Measurements from ENCODE around the gene SLAIN2. TPM values are rescaled to one million over a fixed set of nuclear protein-coding genes. Genes with fewer than 3 reads are reported as not detected.

Gene SLAIN2
- total and polyA plus RNA-seq, 2 experiments from 2014 or later, result 21.9 to 27.9 TPM

DNA sequence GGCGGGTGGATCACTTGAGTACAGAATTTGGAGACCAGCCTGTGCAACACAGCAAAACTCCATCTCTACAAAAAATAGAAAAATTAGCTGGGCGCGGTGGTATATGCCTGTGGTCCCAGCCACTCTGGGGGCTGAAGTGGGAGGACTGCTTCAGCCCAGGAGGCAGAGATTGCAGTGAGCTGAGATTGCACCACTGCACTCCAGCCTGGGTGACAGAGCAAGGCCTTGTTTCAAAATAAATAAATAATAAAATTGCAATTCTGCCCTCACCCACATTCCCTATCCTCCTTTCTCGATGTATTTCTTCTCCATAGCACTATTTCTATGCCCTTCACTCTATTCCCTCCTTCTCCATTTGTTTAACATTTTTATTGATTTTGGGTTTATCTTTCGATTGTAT lies 8.7 kb upstream of the SLAIN2 start:
- Mint-ChIP-seq H3K4me1 (no peaks in the 10 kb centered on the region), H3K27ac (no peak overlapping the region), H3K9me3 (no peaks in the 10 kb centered on the region), H3K36me3 (ENCODE audit: low read depth) (no peaks in the 10 kb centered on the region), H3K4me3 (no peak overlapping the region), H3K27me3 (ENCODE audit: insufficient read depth, low read depth, poor library complexity) (peaks cover 2% of the 10 kb centered on the region)
- no peak overlapping the region for H3K4me2 ChIP-seq
- no peak overlapping the region for H2AFZ ChIP-seq
- DNase-seq (ENCODE audit: low spot score) (no peak), ATAC-seq (no peak)
- H3K27ac ChIP-seq (ENCODE audit: low read depth), result no peak overlapping the region
- H3K79me2 ChIP-seq (replicated peaks; ENCODE audit: insufficient read depth), result no peaks in the 10 kb centered on the region
- no peaks in the 10 kb centered on the region for H3K9me2 ChIP-seq (ENCODE audit: insufficient read depth)
- no peaks in the 10 kb centered on the region for H3F3A ChIP-seq (replicated peaks; ENCODE audit: low read depth)
- no peaks in the 10 kb centered on the region for H3K36me3 ChIP-seq (ENCODE audit: insufficient read depth)
- H3K4me1 ChIP-seq (ENCODE audit: insufficient read depth), result no peaks in the 10 kb centered on the region
- H4K20me1 ChIP-seq (replicated peaks; ENCODE audit: insufficient read depth), result no peaks in the 10 kb centered on the region
- no peak overlapping the region for H3K4me3 ChIP-seq
- H3K27me3 ChIP-seq (ENCODE audit: insufficient read depth), result no peaks in the 10 kb centered on the region
- TF ChIP-seq NANOG (IDR thresholded peaks at IDR 0.05; ENCODE audit: borderline replicate concordance) (no peak), STAT1 (IDR thresholded peaks at IDR 0.05; ENCODE audit: unreplicated experiment) (no peak), JUNB (IDR thresholded peaks at IDR 0.05; ENCODE audit: unreplicated experiment) (no peak), ZNF114 (CRISPR knock-in tag; IDR thresholded peaks at IDR 0.05) (no peak), POLR2AphosphoS5 (IDR thresholded peaks at IDR 0.05; ENCODE audit: low read depth) (no peak), ZNF331 (CRISPR knock-in tag; IDR thresholded peaks at IDR 0.05; ENCODE audit: low read depth) (no peak)
- TF ChIP-seq, protein P1, sequence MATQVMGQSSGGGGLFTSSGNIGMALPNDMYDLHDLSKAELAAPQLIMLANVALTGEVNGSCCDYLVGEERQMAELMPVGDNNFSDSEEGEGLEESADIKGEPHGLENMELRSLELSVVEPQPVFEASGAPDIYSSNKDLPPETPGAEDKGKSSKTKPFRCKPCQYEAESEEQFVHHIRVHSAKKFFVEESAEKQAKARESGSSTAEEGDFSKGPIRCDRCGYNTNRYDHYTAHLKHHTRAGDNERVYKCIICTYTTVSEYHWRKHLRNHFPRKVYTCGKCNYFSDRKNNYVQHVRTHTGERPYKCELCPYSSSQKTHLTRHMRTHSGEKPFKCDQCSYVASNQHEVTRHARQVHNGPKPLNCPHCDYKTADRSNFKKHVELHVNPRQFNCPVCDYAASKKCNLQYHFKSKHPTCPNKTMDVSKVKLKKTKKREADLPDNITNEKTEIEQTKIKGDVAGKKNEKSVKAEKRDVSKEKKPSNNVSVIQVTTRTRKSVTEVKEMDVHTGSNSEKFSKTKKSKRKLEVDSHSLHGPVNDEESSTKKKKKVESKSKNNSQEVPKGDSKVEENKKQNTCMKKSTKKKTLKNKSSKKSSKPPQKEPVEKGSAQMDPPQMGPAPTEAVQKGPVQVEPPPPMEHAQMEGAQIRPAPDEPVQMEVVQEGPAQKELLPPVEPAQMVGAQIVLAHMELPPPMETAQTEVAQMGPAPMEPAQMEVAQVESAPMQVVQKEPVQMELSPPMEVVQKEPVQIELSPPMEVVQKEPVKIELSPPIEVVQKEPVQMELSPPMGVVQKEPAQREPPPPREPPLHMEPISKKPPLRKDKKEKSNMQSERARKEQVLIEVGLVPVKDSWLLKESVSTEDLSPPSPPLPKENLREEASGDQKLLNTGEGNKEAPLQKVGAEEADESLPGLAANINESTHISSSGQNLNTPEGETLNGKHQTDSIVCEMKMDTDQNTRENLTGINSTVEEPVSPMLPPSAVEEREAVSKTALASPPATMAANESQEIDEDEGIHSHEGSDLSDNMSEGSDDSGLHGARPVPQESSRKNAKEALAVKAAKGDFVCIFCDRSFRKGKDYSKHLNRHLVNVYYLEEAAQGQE (IDR thresholded peaks at IDR 0.05; ENCODE audit: unreplicated experiment), result no peak
- TF ChIP-seq, protein P2, sequence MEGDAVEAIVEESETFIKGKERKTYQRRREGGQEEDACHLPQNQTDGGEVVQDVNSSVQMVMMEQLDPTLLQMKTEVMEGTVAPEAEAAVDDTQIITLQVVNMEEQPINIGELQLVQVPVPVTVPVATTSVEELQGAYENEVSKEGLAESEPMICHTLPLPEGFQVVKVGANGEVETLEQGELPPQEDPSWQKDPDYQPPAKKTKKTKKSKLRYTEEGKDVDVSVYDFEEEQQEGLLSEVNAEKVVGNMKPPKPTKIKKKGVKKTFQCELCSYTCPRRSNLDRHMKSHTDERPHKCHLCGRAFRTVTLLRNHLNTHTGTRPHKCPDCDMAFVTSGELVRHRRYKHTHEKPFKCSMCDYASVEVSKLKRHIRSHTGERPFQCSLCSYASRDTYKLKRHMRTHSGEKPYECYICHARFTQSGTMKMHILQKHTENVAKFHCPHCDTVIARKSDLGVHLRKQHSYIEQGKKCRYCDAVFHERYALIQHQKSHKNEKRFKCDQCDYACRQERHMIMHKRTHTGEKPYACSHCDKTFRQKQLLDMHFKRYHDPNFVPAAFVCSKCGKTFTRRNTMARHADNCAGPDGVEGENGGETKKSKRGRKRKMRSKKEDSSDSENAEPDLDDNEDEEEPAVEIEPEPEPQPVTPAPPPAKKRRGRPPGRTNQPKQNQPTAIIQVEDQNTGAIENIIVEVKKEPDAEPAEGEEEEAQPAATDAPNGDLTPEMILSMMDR (conservative IDR thresholded peaks at IDR 0.05; ENCODE audit: low read depth in 2 of 2), result no peak

DNA sequence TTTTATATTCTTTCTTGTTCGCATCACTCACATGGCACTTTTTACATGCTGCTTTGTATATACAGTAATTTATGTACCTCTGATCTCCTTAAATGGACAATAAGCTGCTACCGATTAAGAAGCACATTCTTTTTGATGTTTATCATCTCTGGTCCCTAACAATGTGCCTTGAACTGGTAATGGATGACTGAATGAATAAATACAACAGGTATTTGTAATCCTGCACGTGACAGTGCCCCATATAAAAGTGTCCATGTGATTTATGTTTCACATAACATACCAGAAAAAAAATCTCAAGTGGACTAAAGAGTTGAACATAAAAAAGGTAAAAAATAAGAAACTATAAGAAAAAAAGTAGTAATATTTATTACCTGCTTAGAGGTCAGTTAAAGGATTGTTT lies 7.7 kb upstream of the SLAIN2 start:
- no peaks in the 10 kb centered on the region for H3F3A ChIP-seq (replicated peaks; ENCODE audit: low read depth)
- no peaks in the 10 kb centered on the region for H3K36me3 ChIP-seq (ENCODE audit: insufficient read depth)
- H3K4me1 ChIP-seq (ENCODE audit: insufficient read depth), result 0 out of 2 replicates have a peak, but pooled peaks cover 1% of the 10 kb centered on the region
- Mint-ChIP-seq H3K4me1 (peaks cover 2% of the 10 kb centered on the region; the same call in 2 of the 3 replicates), H3K36me3 (ENCODE audit: low read depth) (no peaks in the 10 kb centered on the region), H3K9me3 (no peaks in the 10 kb centered on the region), H3K27me3 (ENCODE audit: insufficient read depth, low read depth, poor library complexity) (peaks cover 2% of the 10 kb centered on the region), H3K4me3 (no peak overlapping the region), H3K27ac (no peak overlapping the region)
- no peak for TF ChIP-seq CREB1 (CRISPR knock-in tag; IDR thresholded peaks at IDR 0.05; ENCODE audit: low read depth)
- no peak for TF ChIP-seq ETS1 (IDR thresholded peaks at IDR 0.05)
- H3K9me2 ChIP-seq (ENCODE audit: insufficient read depth), result no peaks in the 10 kb centered on the region
- no peak overlapping the region for H3K27ac ChIP-seq (ENCODE audit: low read depth)
- no peak for ATAC-seq
- H3K4me2 ChIP-seq, result no peak overlapping the region
- no peak overlapping the region for H2AFZ ChIP-seq
- no peaks in the 10 kb centered on the region for H3K79me2 ChIP-seq (replicated peaks; ENCODE audit: insufficient read depth)
- DNase-seq (ENCODE audit: low spot score), result no peak
- no peak overlapping the region for H3K4me3 ChIP-seq
- no peaks in the 10 kb centered on the region for H3K27me3 ChIP-seq (ENCODE audit: insufficient read depth)
- H4K20me1 ChIP-seq (replicated peaks; ENCODE audit: insufficient read depth), result no peaks in the 10 kb centered on the region

Data from GM23338 (cell line).